ENCODE data around the gene ST6GAL2.

Gene ST6GAL2

GRCh38 chr2:106867196-106867953 lies 18.6 kb downstream of the ST6GAL2 start:
- no peak for DNase-seq (ENCODE audit: low read depth)
- in situ Hi-C loops (cut with HindIII; ENCODE audit: low sequenced_read_pairs) = no loop called here
- no peak overlapping the region for H3K4me3 ChIP-seq (ENCODE audit: low read depth, low read length)
- TF ChIP-seq CTCF (IDR thresholded peaks at IDR 0.05; ENCODE audit: low read depth, low read length, missing control alignments) = no peak

- no peak for TF ChIP-seq CTCF (IDR thresholded peaks at IDR 0.05; ENCODE audit: low read depth, low read length, missing control alignments)
- DNase-seq (ENCODE audit: low read depth) = no peak
- no peak overlapping the region for H3K4me3 ChIP-seq (ENCODE audit: low read depth, low read length)
- in situ Hi-C loops (cut with HindIII; ENCODE audit: low sequenced_read_pairs) = no loop called here
Observed at GRCh38 chr2:106866641-106867040, 19.3 kb downstream of the ST6GAL2 start.

GRCh38 chr2:106864051-106864450 lies 21.9 kb downstream of the ST6GAL2 start:
- in situ Hi-C loops (cut with HindIII; ENCODE audit: low sequenced_read_pairs) = no loop called here
- TF ChIP-seq CTCF (IDR thresholded peaks at IDR 0.05; ENCODE audit: low read depth, low read length, missing control alignments) = no peak
- H3K4me3 ChIP-seq (ENCODE audit: low read depth, low read length) = no peak overlapping the region
- no peak for DNase-seq (ENCODE audit: low read depth)

- no peak for TF ChIP-seq CTCF (IDR thresholded peaks at IDR 0.05; ENCODE audit: low read depth, low read length, missing control alignments)
- H3K4me3 ChIP-seq (ENCODE audit: low read depth, low read length) = no peak overlapping the region
- in situ Hi-C loops (cut with HindIII; ENCODE audit: low sequenced_read_pairs) = no loop called here
- DNase-seq (ENCODE audit: low read depth) = no peak
Observed at GRCh38 chr2:106863387-106863786, 22.6 kb downstream of the ST6GAL2 start.

GRCh38 chr2:106859498-106859897 lies 26.5 kb downstream of the ST6GAL2 start:
- no peak for TF ChIP-seq CTCF (IDR thresholded peaks at IDR 0.05; ENCODE audit: low read depth, low read length, missing control alignments)
- in situ Hi-C loops (cut with HindIII; ENCODE audit: low sequenced_read_pairs) = no loop called here
- H3K4me3 ChIP-seq (ENCODE audit: low read depth, low read length) = no peak overlapping the region
- no peak for DNase-seq (ENCODE audit: low read depth)

- TF ChIP-seq CTCF (IDR thresholded peaks at IDR 0.05; ENCODE audit: low read depth, low read length, missing control alignments) = no peak
- in situ Hi-C loops (cut with HindIII; ENCODE audit: low sequenced_read_pairs) = no loop called here
- H3K4me3 ChIP-seq (ENCODE audit: low read depth, low read length) = no peak overlapping the region
- DNase-seq (ENCODE audit: low read depth) = no peak
Observed at GRCh38 chr2:106858810-106859209, 27.2 kb downstream of the ST6GAL2 start.

Measured in astrocyte of the cerebellum (primary cell).